ENCODE results near the gene FASTKD2. TPM values are rescaled to one million over a fixed set of nuclear protein-coding genes. Genes with fewer than 3 reads are reported as not detected.
A peak's percentile ranks its signal among the peaks of the same experiment; 100 is the strongest.

The FASTKD2 gene
- polyA plus RNA-seq, 3 donors = 10.2 to 12.7 (median 11.3) TPM

- peaks cover 3% of the 10 kb centered on the region for H3K79me2 ChIP-seq (ENCODE audit: insufficient read depth, low read length)
- no peaks in the 10 kb centered on the region for H4K20me1 ChIP-seq (ENCODE audit: insufficient read depth, low read length)
- no peaks in the 10 kb centered on the region for H3K27me3 Mint-ChIP-seq (ENCODE audit: low read depth in 3 of 3)
- H3K9me3 ChIP-seq (replicated peaks in 1 of 2; ENCODE audit: control insufficient read depth in 1 of 2, insufficient read depth in 1 of 2, low read length in 2 of 2) = peaks cover 0 to 7% of the 10 kb centered on the region in 2 donors
- H3K9ac ChIP-seq (ENCODE audit: insufficient read depth, low read length, poor library complexity, severe bottlenecking) = no peak overlapping the region
- no CpG with 5 or more reads among the region's 2 CpGs for WGBS (ENCODE audit: insufficient coverage)
- no peaks in the 10 kb centered on the region for H3K27me3 ChIP-seq (ENCODE audit: control insufficient read depth in 2 of 2, insufficient read depth in 2 of 2, low read length in 2 of 2)
- peaks cover 0 to 7% (median 1%) of the 10 kb centered on the region in 7 donors for H3K9me3 Mint-ChIP-seq
- no peak overlapping the region for H3K4me3 ChIP-seq (replicated peaks in 1 of 3; ENCODE audit: low read depth in 2 of 3, low read length in 3 of 3)
- no peak overlapping the region for H2AFZ ChIP-seq (ENCODE audit: insufficient read depth, low read depth, low read length, poor library complexity, severe bottlenecking)
- H3K36me3 ChIP-seq (replicated peaks in 1 of 2; ENCODE audit: control insufficient read depth in 1 of 2, insufficient read depth in 2 of 2, low read length in 2 of 2) = peaks cover 80 to 94% of the 10 kb centered on the region in 2 donors
- DNase-seq = no peak
- H3K27ac Mint-ChIP-seq = peak overlapping the region in 1 of 7 donors; percentile 39
- no peak overlapping the region for H3K27ac ChIP-seq (ENCODE audit: low read depth in 1 of 2, low read length in 2 of 2)
- no peak overlapping the region for H3K4me3 Mint-ChIP-seq
- H3K4me1 Mint-ChIP-seq = no peaks in the 10 kb centered on the region
- H3K4me2 ChIP-seq (replicated peaks; ENCODE audit: extremely low read depth, low read length, poor library complexity, severe bottlenecking) = no peak overlapping the region
- H3K4me1 ChIP-seq (ENCODE audit: control insufficient read depth in 1 of 2, insufficient read depth in 2 of 2, low read length in 2 of 2) = no peaks in the 10 kb centered on the region
- intact Hi-C loops (cut with micrococcal nuclease) = loop anchor here (2.0 to 5.0 kb wide), 2 partner anchors 91 kb away; no protein-coding TSS in a partner anchor
- peaks cover 73 to 85% of the 10 kb centered on the region in 2 donors for H3K36me3 Mint-ChIP-seq
- peak; percentile 42 for TF ChIP-seq CTCF (IDR thresholded peaks at IDR 0.05)
These were observed 18.3 kb downstream of the FASTKD2 start for GRCh38 chr2:206783718-206784117.

- Mint-ChIP-seq H3K4me1 (no peaks in the 10 kb centered on the region), H3K36me3 (peaks cover 73 to 85% of the 10 kb centered on the region in 2 donors), H3K4me3 (no peak overlapping the region), H3K27ac (peak overlapping the region in 2 of 7 donors; percentile 18 to 48), H3K27me3 (ENCODE audit: low read depth in 3 of 3) (no peaks in the 10 kb centered on the region), H3K9me3 (peaks cover 0 to 5% (median under 1%) of the 10 kb centered on the region in 7 donors)
- Histone ChIP-seq H3K4me1 (ENCODE audit: control insufficient read depth in 1 of 2, insufficient read depth in 2 of 2, low read length in 2 of 2) (no peaks in the 10 kb centered on the region), H3K4me3 (replicated peaks in 1 of 3; ENCODE audit: low read depth in 2 of 3, low read length in 3 of 3) (no peak overlapping the region), H3K36me3 (replicated peaks in 1 of 2; ENCODE audit: control insufficient read depth in 1 of 2, insufficient read depth in 2 of 2, low read length in 2 of 2) (peaks cover 80 to 94% of the 10 kb centered on the region in 2 donors), H4K20me1 (ENCODE audit: insufficient read depth, low read length) (no peaks in the 10 kb centered on the region), H3K9me3 (replicated peaks in 1 of 2; ENCODE audit: control insufficient read depth in 1 of 2, insufficient read depth in 1 of 2, low read length in 2 of 2) (peaks cover 0 to 7% of the 10 kb centered on the region in 2 donors), H3K9ac (ENCODE audit: insufficient read depth, low read length, poor library complexity, severe bottlenecking) (no peak overlapping the region), H3K79me2 (ENCODE audit: insufficient read depth, low read length) (peaks cover 3% of the 10 kb centered on the region), H2AFZ (ENCODE audit: insufficient read depth, low read depth, low read length, poor library complexity, severe bottlenecking) (no peak overlapping the region), H3K4me2 (replicated peaks; ENCODE audit: extremely low read depth, low read length, poor library complexity, severe bottlenecking) (no peak overlapping the region), H3K27ac (ENCODE audit: low read depth in 1 of 2, low read length in 2 of 2) (no peak overlapping the region), H3K27me3 (ENCODE audit: control insufficient read depth in 2 of 2, insufficient read depth in 2 of 2, low read length in 2 of 2) (no peaks in the 10 kb centered on the region)
- TF ChIP-seq CTCF (IDR thresholded peaks at IDR 0.05) = no peak
- 93% methylated on average over 4 of the region's 7 CpGs for WGBS (ENCODE audit: insufficient coverage)
- DNase-seq = no peak
- intact Hi-C loops (cut with micrococcal nuclease) = loop anchor here in 1 of 2 donors (5.0 kb wide), 1 partner anchor 92 kb away; no protein-coding TSS in a partner anchor
These were observed 19.4 kb downstream of the FASTKD2 start for GRCh38 chr2:206784559-206785353.

Measured in CD14-positive monocyte (primary cell).